GM23248 (cell line): Measurements from ENCODE around the gene MORC3. TPM values are rescaled to one million over a fixed set of nuclear protein-coding genes. Genes with fewer than 3 reads are reported as not detected.
"Not testable (repeated sequence)": the region's sequence is repeated elsewhere in the genome, so short reads cannot be mapped to it uniquely, and the experiment has no call there.

Experiments used
- DNase-seq: peaks from one replicate; pipeline ENCODE4 v3.0.0-alpha.2; 2015
- H2AFZ ChIP-seq: fragments of 200-600 bp; sonication (generic); 2 replicates; pipeline ENCODE4 v1.6.1; 2016; ENCODE audit warnings: antibody characterized with exemption
- H3F3A ChIP-seq: fragments of 200-600 bp; sonication (generic); 2 replicates; pipeline ENCODE4 v1.6.1; 2016; ENCODE audit warnings: mild to moderate bottlenecking, antibody characterized with exemption, mixed run types; ENCODE audit not compliant: insufficient read depth
- H3K27ac ChIP-seq: fragments of 200-600 bp; sonication (generic); 2 replicates; pipeline ENCODE4 v1.5.1; 2016; ENCODE audit warnings: mild to moderate bottlenecking
- H3K27me3 ChIP-seq: fragments of 200-600 bp; sonication (generic); replicated peaks from 2 replicates; pipeline ENCODE4 v1.6.1; 2016; ENCODE audit warnings: mild to moderate bottlenecking; ENCODE audit not compliant: insufficient read depth
- H3K36me3 ChIP-seq: fragments of 200-600 bp; sonication (generic); 2 replicates; pipeline ENCODE4 v1.6.1; 2016; ENCODE audit warnings: low read depth, mild to moderate bottlenecking
- H3K4me1 ChIP-seq: fragments of 200-600 bp; sonication (generic); 2 replicates; pipeline ENCODE4 v1.6.1; 2016; ENCODE audit warnings: mild to moderate bottlenecking; ENCODE audit not compliant: insufficient read depth
- H3K4me2 ChIP-seq: fragments of 200-600 bp; sonication (generic); one replicate; pipeline ENCODE4 v1.6.1; 2016; ENCODE audit warnings: mild to moderate bottlenecking; ENCODE audit not compliant: unreplicated experiment
- H3K4me3 ChIP-seq: fragments of 200-600 bp; sonication (generic); 2 replicates; pipeline ENCODE4 v1.5.1; 2016; ENCODE audit warnings: mild to moderate bottlenecking
- H3K79me2 ChIP-seq: fragments of 200-600 bp; sonication (generic); 2 replicates; pipeline ENCODE4 v1.6.1; 2016; ENCODE audit warnings: mild to moderate bottlenecking; ENCODE audit not compliant: insufficient read depth
- H3K9ac ChIP-seq: fragments of 200-600 bp; sonication (generic); 2 replicates; pipeline ENCODE4 v1.6.1; 2016; ENCODE audit warnings: mild to moderate bottlenecking
- H3K9me2 ChIP-seq: fragments of 200-600 bp; sonication (generic); 2 replicates; pipeline ENCODE4 v1.6.1; 2016; ENCODE audit warnings: mixed run types, mild to moderate bottlenecking, moderate library complexity; ENCODE audit not compliant: insufficient read depth
- H3K9me3 ChIP-seq: fragments of 200-600 bp; sonication (generic); one replicate; pipeline ENCODE4 v1.6.1; 2017; ENCODE audit warnings: low read depth
- H4K20me1 ChIP-seq: fragments of 200-600 bp; sonication (generic); 2 replicates; pipeline ENCODE4 v1.6.0; 2016; ENCODE audit not compliant: insufficient read depth
- EZH2 ChIP-seq: fragments of 200-600 bp; sonication (generic); IDR thresholded peaks from 2 replicates; pipeline ENCODE4 v1.6.1; 2018; ENCODE audit warnings: antibody characterized with exemption, mild to moderate bottlenecking; ENCODE audit not compliant: insufficient read depth, poor library complexity, severe bottlenecking
- EZH2phosphoT487 ChIP-seq: fragments of 200-600 bp; sonication (generic); IDR thresholded peaks from 2 replicates; pipeline ENCODE4 v1.6.1; 2018; ENCODE audit warnings: antibody characterized with exemption, moderate library complexity, mild to moderate bottlenecking, low read depth; ENCODE audit not compliant: insufficient read depth
- WGBS, 2 experiments: methylation state at CpG; one replicate each; pipeline ENCODE4 v1.1.6; 2015 to 2017; ENCODE audit warnings: low lambda C conversion rate in 2 of 2, low coverage in 1 of 2; ENCODE audit errors: missing lambda C conversion rate in 2 of 2; 5-methylcytosine and 5-hydroxymethylcytosine counted together
- in situ Hi-C: fragments of 300-500 bp; cut with MboI; formaldehyde crosslinking; loops from 2 replicates; pipeline ENCODE4 v1.15.0; 2020
- polyA plus RNA-seq: library from polyadenylated mRNA; unstranded; fragments of >200 nt; fragmentation: Nextera tagmentation; extraction: Ambion mirVana; gene quantifications from 2 replicates; pipeline ENCODE4 v1.2.1, GENCODE V29; 2016
- total RNA-seq: library from RNA; depleted of rRNA; stranded (reverse); fragments of >200 nt; shearing (Covaris generic); gene quantifications from 2 replicates; pipeline ENCODE4 v1.2.3, GENCODE V29; 2014

Gene MORC3
- total and polyA plus RNA-seq, 2 experiments from 2014 or later, result 17.4 to 35.1 TPM

DNA sequence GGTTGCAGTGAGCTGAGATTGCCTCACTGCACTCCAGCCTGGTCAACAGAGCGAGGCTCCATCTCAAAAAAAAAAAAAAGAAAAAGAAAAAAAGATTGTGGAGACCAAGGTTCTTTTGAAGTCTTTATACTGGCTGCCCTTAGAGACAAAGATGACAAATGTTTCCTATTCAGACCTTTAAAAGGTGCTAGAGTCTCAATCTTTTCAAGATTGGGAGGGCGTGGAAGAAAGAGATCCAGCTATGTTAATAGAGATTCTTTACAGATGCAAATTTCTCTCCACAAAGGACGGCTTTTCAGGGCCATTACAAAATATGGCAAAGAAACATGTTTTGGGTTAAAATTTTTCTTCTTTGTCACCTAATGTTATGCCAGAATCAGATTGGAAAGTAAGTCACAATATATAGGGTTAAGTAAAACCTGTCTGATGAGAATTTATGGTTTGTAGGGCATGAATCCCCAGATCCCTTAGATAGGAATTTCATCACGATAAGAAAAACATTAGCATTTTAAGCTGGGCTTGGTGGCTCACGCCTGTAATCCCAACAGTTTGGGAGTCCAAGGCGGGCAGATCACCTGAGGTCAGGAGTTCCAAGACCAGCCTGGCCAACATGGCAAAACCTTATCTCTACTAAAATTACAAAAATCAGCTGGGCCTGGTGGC is 13.0 kb upstream of the MORC3 start:
- H3K79me2 ChIP-seq, result no peaks in the 10 kb centered on the region
- H3K27me3 ChIP-seq, result no peaks in the 10 kb centered on the region
- H3K4me3 ChIP-seq, result no peak overlapping the region
- H3K4me1 ChIP-seq, result no peaks in the 10 kb centered on the region
- H3K9ac ChIP-seq, result no peak overlapping the region
- H3K36me3 ChIP-seq, result no peaks in the 10 kb centered on the region
- H3K9me2 ChIP-seq, result no peaks in the 10 kb centered on the region
- 86 to 88% methylated on average over 6 of the region's 6 CpGs for WGBS, 2 experiments
- H3K27ac ChIP-seq, result no peak overlapping the region
- H4K20me1 ChIP-seq, result no peaks in the 10 kb centered on the region
- H3K9me3 ChIP-seq, result no peaks in the 10 kb centered on the region
- TF ChIP-seq EZH2, result no peak
- DNase-seq, result no peak
- H2AFZ ChIP-seq, result no peak overlapping the region
- no peaks in the 10 kb centered on the region for H3F3A ChIP-seq
- no peak overlapping the region for H3K4me2 ChIP-seq
- in situ Hi-C loops, result no loop called here

DNA sequence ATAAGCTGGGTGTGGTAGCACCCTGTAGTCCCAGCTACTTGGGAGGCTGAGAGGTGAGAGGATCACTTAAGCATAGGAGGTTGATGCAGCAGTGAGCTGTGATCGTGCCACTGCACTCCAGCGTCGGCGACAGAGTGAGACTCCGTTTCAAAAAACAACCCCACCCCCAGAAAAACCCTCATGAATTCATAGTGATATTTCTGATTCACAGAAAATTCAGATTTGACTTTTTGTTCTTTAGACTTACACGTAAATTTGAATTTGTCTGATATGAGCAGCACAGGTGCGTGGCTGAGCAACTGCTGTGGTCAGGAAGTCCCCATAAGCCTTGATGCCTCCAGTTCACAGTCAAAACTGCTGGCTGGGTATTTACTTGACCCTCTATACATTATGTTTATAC is 10.0 kb upstream of the MORC3 start:
- Histone ChIP-seq H3K9ac (no peak overlapping the region), H3K27ac (no peak overlapping the region), H3K27me3 (no peaks in the 10 kb centered on the region), H2AFZ (no peak overlapping the region), H3K4me2 (no peak overlapping the region), H4K20me1 (no peaks in the 10 kb centered on the region), H3K9me2 (no peaks in the 10 kb centered on the region), H3F3A (no peaks in the 10 kb centered on the region), H3K79me2 (no peaks in the 10 kb centered on the region), H3K9me3 (no peaks in the 10 kb centered on the region), H3K4me1 (no peaks in the 10 kb centered on the region), H3K36me3 (no peaks in the 10 kb centered on the region), H3K4me3 (no peak overlapping the region)
- WGBS, 2 experiments, result 89 to 91% methylated on average over 7 of the region's 7 CpGs
- in situ Hi-C loops, result no loop called here
- DNase-seq, result no peak
- TF ChIP-seq EZH2phosphoT487 (no peak), EZH2 (no peak)

DNA sequence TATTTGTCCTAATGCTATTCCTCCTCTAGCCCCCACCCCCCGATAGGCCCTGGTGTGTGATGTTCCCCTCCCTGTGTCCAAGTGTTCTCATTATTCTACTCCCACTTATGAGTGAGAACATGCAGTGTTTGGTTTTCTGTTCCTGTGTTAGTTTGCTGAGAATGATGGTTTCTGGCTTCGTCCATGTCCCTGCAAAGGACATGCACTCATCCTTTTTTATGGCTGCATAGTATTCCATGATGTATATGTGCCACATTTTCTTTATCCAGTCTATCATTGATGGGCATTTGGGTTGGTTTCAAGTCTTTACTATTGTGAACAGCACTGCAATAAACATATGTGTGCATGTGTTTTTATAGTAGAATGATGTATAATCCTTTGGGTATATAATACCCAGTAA is 6.6 kb upstream of the MORC3 start:
- DNase-seq, H3K27me3 ChIP-seq, H3F3A ChIP-seq, H3K4me1 ChIP-seq, H2AFZ ChIP-seq, H3K4me3 ChIP-seq, H3K9me3 ChIP-seq, in situ Hi-C loops, H3K9me2 ChIP-seq, H3K9ac ChIP-seq, H3K79me2 ChIP-seq, H3K36me3 ChIP-seq, H3K4me2 ChIP-seq, H3K27ac ChIP-seq, H4K20me1 ChIP-seq: not testable (repeated sequence)
- 63 to 78% methylated on average over 2 of the region's 2 CpGs for WGBS, 2 experiments

DNA sequence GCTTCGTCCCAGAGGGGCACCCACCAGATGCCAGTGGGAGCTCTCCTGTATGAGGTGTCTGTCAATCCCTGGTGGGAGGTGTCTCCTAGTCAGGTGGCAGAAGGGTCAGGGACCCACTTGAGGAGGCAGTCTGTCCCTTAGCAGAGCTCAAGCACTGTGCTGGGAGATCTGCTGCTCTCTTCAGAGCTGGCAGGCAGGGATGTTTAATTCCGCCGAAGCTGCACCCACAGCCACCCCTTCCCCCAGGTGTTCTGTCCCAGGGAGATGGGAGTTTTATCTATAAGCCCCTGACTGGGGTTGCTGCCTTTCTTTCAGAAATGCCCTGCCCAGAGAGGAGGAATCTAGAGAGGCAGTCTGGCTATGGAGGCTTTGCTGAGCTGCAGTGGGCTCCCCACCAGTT is 4.0 kb upstream of the MORC3 start:
- in situ Hi-C loops, H3K4me1 ChIP-seq: not testable (repeated sequence)
- WGBS, 2 experiments, result 70 to 80% methylated on average over 3 of the region's 3 CpGs

DNA sequence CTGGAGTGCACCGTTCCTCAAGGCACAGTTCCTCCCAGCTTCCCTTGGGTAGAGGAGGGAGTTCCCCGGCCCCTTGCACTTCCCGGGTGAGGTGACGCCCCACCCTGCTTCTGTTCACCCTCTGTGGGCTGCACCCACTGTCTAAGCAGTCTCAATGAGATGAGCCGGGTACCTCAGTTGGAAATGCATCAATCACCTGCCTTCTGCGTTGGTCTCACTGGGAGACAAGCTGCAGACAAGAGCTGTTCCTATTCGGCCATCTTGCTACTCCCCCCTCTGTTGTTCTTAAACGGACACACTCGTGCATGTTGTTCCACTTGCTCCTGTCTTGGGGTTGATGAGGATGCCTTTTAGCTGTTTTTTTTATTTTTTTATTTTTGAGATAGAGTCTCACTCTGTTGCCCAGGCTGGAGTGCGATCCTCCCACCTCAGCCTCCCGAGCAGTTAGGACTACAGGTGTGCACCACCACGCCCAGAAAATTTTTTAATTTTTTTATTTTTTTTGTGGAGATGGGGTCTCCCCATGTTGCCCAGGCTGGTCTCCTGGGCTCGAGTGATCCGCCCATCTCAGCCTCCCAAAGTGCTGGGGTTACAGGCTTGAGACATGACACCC is 3.0 kb upstream of the MORC3 start:
- 69 to 72% methylated on average over 14 of the region's 14 CpGs for WGBS, 2 experiments
- Histone ChIP-seq H4K20me1 (no peaks in the 10 kb centered on the region), H3K9me2 (no peaks in the 10 kb centered on the region), H3K4me2 (no peak overlapping the region), H3F3A (peaks cover 20% of the 10 kb centered on the region), H3K27ac (no peak overlapping the region), H2AFZ (no peak overlapping the region), H3K4me3 (no peak overlapping the region), H3K79me2 (peaks cover 13% of the 10 kb centered on the region), H3K9me3 (no peaks in the 10 kb centered on the region), H3K36me3 (no peaks in the 10 kb centered on the region), H3K27me3 (no peaks in the 10 kb centered on the region), H3K9ac (no peak overlapping the region), H3K4me1 (peaks cover 9% of the 10 kb centered on the region)
- no peak for DNase-seq
- TF ChIP-seq EZH2, result no peak
- TF ChIP-seq EZH2phosphoT487, result no peak
- in situ Hi-C loops, result no loop called here

More for the DNA sequence above, 4.0 kb upstream of the MORC3 start:
- not testable (repeated sequence) for H3K36me3 ChIP-seq, H2AFZ ChIP-seq, H3K27me3 ChIP-seq, H3K79me2 ChIP-seq, DNase-seq, H4K20me1 ChIP-seq, H3K27ac ChIP-seq, H3K4me3 ChIP-seq, H3K9me3 ChIP-seq, H3K9me2 ChIP-seq, H3K9ac ChIP-seq, H3K4me2 ChIP-seq
- H3F3A ChIP-seq, result peaks cover 11% of the 10 kb centered on the region

DNA sequence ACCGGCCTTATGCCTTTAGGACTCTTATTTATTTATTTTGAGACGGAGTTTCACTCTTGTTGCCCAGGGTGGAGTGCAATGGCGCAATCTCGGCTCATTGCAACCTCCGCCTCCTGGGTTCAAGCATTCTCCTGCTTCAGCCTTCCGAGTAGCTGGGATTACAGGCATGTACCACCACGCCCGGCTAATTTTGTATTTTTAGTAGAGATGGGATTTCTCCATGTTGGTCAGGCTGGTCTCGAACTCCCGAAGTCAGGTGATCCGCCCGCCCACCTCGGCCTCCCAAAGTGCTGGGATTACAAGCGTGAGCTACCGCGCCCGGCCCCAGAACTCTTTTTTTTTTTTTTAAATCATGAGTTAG is 611 bp upstream of the MORC3 start:
- peaks cover 37% of the 10 kb centered on the region for H3K79me2 ChIP-seq
- WGBS, 2 experiments, result 34 to 37% methylated on average over 17 of the region's 17 CpGs
- DNase-seq, in situ Hi-C loops, H3K27me3 ChIP-seq, H4K20me1 ChIP-seq, H3K9me2 ChIP-seq, H3K9me3 ChIP-seq, H3K36me3 ChIP-seq: not testable (repeated sequence)
- peak overlapping the region; percentile 86 for H3K27ac ChIP-seq
- peak overlapping the region; percentile 91 for H3K4me2 ChIP-seq
- peak overlapping the region; percentile 74 for H3K4me3 ChIP-seq
- peak overlapping the region; percentile 88 for H3K9ac ChIP-seq
- peak overlapping the region; percentile 96 for H2AFZ ChIP-seq
- H3F3A ChIP-seq, result peaks cover 43% of the 10 kb centered on the region
- H3K4me1 ChIP-seq, result peaks cover 27% of the 10 kb centered on the region
